Neuronal stem cell (in vitro differentiated cells): ENCODE measurements around the gene MAP2K7.
A peak's percentile ranks its signal among the peaks of the same experiment; 100 is the strongest.

Experiments
- DNase-seq: peaks from one replicate; pipeline ENCODE4 v3.0.0-alpha.2; 2013; ENCODE audit warnings: low spot score
- H2AFZ ChIP-seq: one replicate; pipeline ENCODE4 v1.6.1; 2013; ENCODE audit warnings: mild to moderate bottlenecking, low read length, inconsistent platforms
- H2AK5ac ChIP-seq: 2 replicates; pipeline ENCODE4 v1.6.1; 2013; ENCODE audit warnings: low read depth, mild to moderate bottlenecking, inconsistent platforms, low read length, moderate library complexity, mixed read lengths
- H2BK120ac ChIP-seq: 2 replicates; pipeline ENCODE4 v1.6.1; 2013; ENCODE audit warnings: low read depth, mild to moderate bottlenecking, inconsistent platforms, low read length, moderate library complexity, mixed read lengths
- H2BK12ac ChIP-seq: one replicate; pipeline ENCODE4 v1.6.1; 2013; ENCODE audit warnings: low read length, inconsistent platforms
- H2BK15ac ChIP-seq: 2 replicates; pipeline ENCODE4 v1.6.1; 2013; ENCODE audit warnings: mild to moderate bottlenecking, low read length, inconsistent platforms, mixed read lengths
- H2BK5ac ChIP-seq: one replicate; pipeline ENCODE4 v1.6.1; 2013; ENCODE audit warnings: inconsistent platforms, mild to moderate bottlenecking, low read length, moderate library complexity
- H3K14ac ChIP-seq: one replicate; pipeline ENCODE4 v1.6.1; 2013; ENCODE audit warnings: low read length, inconsistent platforms
- H3K18ac ChIP-seq: 2 replicates; pipeline ENCODE4 v1.6.1; 2013; ENCODE audit warnings: low read length, inconsistent platforms
- H3K23ac ChIP-seq: 2 replicates; pipeline ENCODE4 v1.6.1; 2013; ENCODE audit warnings: low read depth, mild to moderate bottlenecking, mixed read lengths, low read length, inconsistent platforms; ENCODE audit not compliant: poor library complexity
- H3K27ac ChIP-seq: replicated peaks from 3 replicates; pipeline ENCODE4 v1.5.1; 2013; ENCODE audit warnings: low read length, inconsistent platforms
- H3K27me3 ChIP-seq, 3 experiments: 2 replicates each; pipeline ENCODE4 v1.6.1; 2013; ENCODE audit warnings: low read length in 3 of 3, mild to moderate bottlenecking in 2 of 3, inconsistent platforms in 1 of 3, low read depth in 1 of 3, mixed read lengths in 1 of 3, moderate library complexity in 1 of 3; ENCODE audit not compliant: control insufficient read depth in 3 of 3, insufficient read depth in 3 of 3
- H3K36me3 ChIP-seq, 2 donors: replicated peaks in 1 of 2; 2 replicates each; pipeline ENCODE4 v1.6.1; 2013; ENCODE audit warnings: low read length in 2 of 2; ENCODE audit not compliant: control insufficient read depth in 2 of 2, insufficient read depth in 2 of 2
- H3K4ac ChIP-seq: 2 replicates; pipeline ENCODE4 v1.6.1; 2013; ENCODE audit warnings: inconsistent platforms, mild to moderate bottlenecking, low read length, moderate library complexity
- H3K4me1 ChIP-seq, 2 donors: 1 replicate in 1 of 2; 2 replicates in 1 of 2; pipeline ENCODE4 v1.6.1; 2013; ENCODE audit warnings: low read length in 2 of 2, low read depth in 1 of 2; ENCODE audit not compliant: control insufficient read depth in 2 of 2, insufficient read depth in 1 of 2
- H3K4me2 ChIP-seq: one replicate; pipeline ENCODE4 v1.6.1; 2013; ENCODE audit warnings: mild to moderate bottlenecking, low read length, inconsistent platforms; ENCODE audit not compliant: insufficient read depth, poor library complexity, severe bottlenecking
- H3K4me3 ChIP-seq, 2 donors: 2 replicates each; pipeline ENCODE4 v1.5.1; 2013; ENCODE audit warnings: low read length in 2 of 2, mild to moderate bottlenecking in 2 of 2, inconsistent platforms in 1 of 2, moderate library complexity in 1 of 2
- H3K79me1 ChIP-seq: one replicate; pipeline ENCODE4 v1.6.1; 2013; ENCODE audit warnings: low read depth, mild to moderate bottlenecking, inconsistent platforms, low read length, moderate library complexity
- H3K9ac ChIP-seq: one replicate; pipeline ENCODE4 v1.6.1; 2013; ENCODE audit warnings: mild to moderate bottlenecking, low read depth, low read length, inconsistent platforms; ENCODE audit not compliant: poor library complexity
- H3K9me3 ChIP-seq, 2 donors: replicated peaks in 1 of 2; 2 replicates each; pipeline versions ENCODE3 to v1.6.1; 2013; ENCODE audit warnings: low read length in 2 of 2, mild to moderate bottlenecking in 2 of 2, inconsistent platforms in 1 of 2, low read depth in 1 of 2, mixed read lengths in 1 of 2, moderate library complexity in 1 of 2; ENCODE audit not compliant: control insufficient read depth in 2 of 2, insufficient read depth in 1 of 2
- H4K8ac ChIP-seq: one replicate; pipeline ENCODE4 v1.6.1; 2013; ENCODE audit warnings: low read depth, mild to moderate bottlenecking, inconsistent platforms, low read length, moderate library complexity
- H4K91ac ChIP-seq: one replicate; pipeline ENCODE4 v1.6.1; 2013; ENCODE audit warnings: low read length, low read depth, mild to moderate bottlenecking, inconsistent platforms; ENCODE audit not compliant: poor library complexity
- WGBS, 2 donors: extraction: QIAGEN DNeasy Blood & Tissue Kit; methylation state at CpG; one replicate each; pipeline ENCODE4 v1.1.7; 2013; ENCODE audit warnings: missing lambda C conversion rate in 2 of 2, mixed read lengths in 1 of 2; ENCODE audit not compliant: insufficient read length in 2 of 2, insufficient replicate concordance in 1 of 2; ENCODE audit errors: extremely low coverage in 2 of 2; 5-methylcytosine and 5-hydroxymethylcytosine counted together

The MAP2K7 gene

GRCh38 chr19:7933411-7933810 lies 29.7 kb downstream of the MAP2K7 start:
- Histone ChIP-seq H3K9me3 (no peaks in the 10 kb centered on the region), H4K8ac (no peak overlapping the region), H3K4me3 (no peak overlapping the region), H4K91ac (no peak overlapping the region), H3K23ac (no peak overlapping the region), H2AK5ac (no peak overlapping the region), H2BK120ac (no peak overlapping the region), H3K4ac (no peak overlapping the region), H3K36me3 (peaks cover 47 to 82% of the 10 kb centered on the region in 2 donors), H2BK15ac (no peak overlapping the region), H3K27me3 (no peaks in the 10 kb centered on the region), H3K79me1 (peaks cover 6% of the 10 kb centered on the region), H3K4me1 (peaks cover 0 to 4% of the 10 kb centered on the region in 2 donors), H3K18ac (no peak overlapping the region), H2AFZ (no peak overlapping the region), H3K27ac (no peak overlapping the region), H2BK12ac (no peak overlapping the region), H3K4me2 (no peak overlapping the region), H3K9ac (no peak overlapping the region), H2BK5ac (no peak overlapping the region), H3K14ac (no peak overlapping the region)
- WGBS, 2 donors, result no CpG with 5 or more reads among the region's 14 CpGs
- DNase-seq, result no peak

DNA sequence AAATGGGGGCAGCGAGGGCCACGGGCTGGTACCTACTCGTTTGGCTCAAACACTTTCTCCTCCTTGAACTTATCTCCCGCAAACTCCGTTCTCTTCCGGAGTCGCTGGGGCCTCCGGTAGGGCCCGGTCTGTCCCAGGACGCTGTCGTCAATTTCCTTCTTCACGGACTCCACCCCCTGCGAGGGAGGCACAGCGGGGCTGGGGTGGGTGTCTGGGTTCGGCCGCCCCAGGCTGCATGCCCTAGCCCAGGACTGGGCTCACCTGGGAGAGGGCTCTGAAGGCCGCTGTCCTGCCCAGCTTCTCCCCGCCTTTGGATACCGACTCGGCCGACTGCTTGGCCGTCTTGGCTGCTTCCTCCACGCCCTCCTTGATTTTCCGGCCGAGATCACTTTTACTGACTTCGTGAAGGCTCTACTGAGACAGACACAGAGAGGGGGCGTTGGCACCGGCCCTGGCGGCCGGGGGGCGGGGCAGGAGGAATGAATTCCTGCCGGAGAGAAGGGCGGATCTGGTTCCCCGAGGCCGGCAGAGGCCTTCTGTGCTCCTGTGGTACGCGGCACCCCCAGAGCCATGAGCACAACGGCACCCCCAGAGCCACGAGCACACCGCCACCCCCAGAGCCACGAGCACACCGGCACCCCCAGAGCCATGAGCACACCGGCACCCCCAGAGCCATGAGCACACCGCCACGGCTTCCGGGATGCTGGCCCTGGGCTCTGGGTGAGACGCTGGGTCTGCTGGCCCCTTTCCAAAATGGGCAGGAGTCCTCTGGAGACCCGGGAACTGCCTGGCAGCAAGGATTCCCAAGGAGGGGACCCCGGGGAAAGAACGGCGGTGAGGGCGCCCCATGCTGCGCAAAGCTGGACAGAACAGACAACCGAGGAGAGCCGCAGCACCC lies 30.4 kb downstream of the MAP2K7 start:
- no CpG with 5 or more reads among the region's 55 CpGs for WGBS, 2 donors
- no peak overlapping the region for H2AFZ ChIP-seq
- H2BK12ac ChIP-seq, result no peak overlapping the region
- H3K4me3 ChIP-seq, result no peak overlapping the region
- no peak overlapping the region for H3K18ac ChIP-seq
- H2AK5ac ChIP-seq, result no peak overlapping the region
- H3K36me3 ChIP-seq, result peaks cover 50 to 87% of the 10 kb centered on the region in 2 donors
- H3K9ac ChIP-seq, result no peak overlapping the region
- no peak for DNase-seq
- H3K9me3 ChIP-seq, result no peaks in the 10 kb centered on the region
- H4K8ac ChIP-seq, result no peak overlapping the region
- H3K79me1 ChIP-seq, result peaks cover 6% of the 10 kb centered on the region
- no peaks in the 10 kb centered on the region for H3K27me3 ChIP-seq
- H2BK5ac ChIP-seq, result no peak overlapping the region
- H2BK15ac ChIP-seq, result no peak overlapping the region
- H4K91ac ChIP-seq, result no peak overlapping the region
- no peak overlapping the region for H3K23ac ChIP-seq
- H2BK120ac ChIP-seq, result no peak overlapping the region
- H3K27ac ChIP-seq, result no peak overlapping the region
- no peak overlapping the region for H3K14ac ChIP-seq
- H3K4ac ChIP-seq, result no peak overlapping the region
- peaks cover 0 to 1% of the 10 kb centered on the region in 2 donors for H3K4me1 ChIP-seq
- no peak overlapping the region for H3K4me2 ChIP-seq

DNA sequence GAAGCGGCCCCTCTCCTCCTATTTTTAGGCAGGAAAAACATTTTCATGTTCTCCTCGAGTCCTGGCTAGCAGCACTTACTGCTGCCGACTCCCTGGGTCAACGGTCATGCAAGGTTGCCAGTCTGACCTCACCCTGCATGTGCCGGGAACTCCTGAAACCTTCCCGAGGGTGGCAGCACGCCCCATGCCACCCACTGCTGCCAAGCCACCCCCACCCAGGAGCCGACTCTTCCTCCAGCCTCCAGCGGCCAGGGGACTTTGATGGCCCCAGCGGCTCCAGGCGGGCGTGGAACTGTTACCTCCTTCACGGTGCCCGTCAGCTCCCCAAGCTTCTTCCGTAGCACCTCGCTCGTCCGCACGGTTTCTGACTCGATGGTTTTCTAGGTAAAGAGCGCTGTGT lies 31.1 kb downstream of the MAP2K7 start:
- Histone ChIP-seq H2BK15ac (no peak overlapping the region), H2AK5ac (no peak overlapping the region), H4K8ac (no peak overlapping the region), H4K91ac (no peak overlapping the region), H3K9ac (peak overlapping the region; percentile 44), H2AFZ (no peak overlapping the region), H3K4ac (no peak overlapping the region), H2BK5ac (no peak overlapping the region), H3K27me3 (no peaks in the 10 kb centered on the region), H3K4me3 (no peak overlapping the region), H3K4me2 (no peak overlapping the region), H3K36me3 (peaks cover 50 to 90% of the 10 kb centered on the region in 2 donors), H3K14ac (no peak overlapping the region), H3K4me1 (no peaks in the 10 kb centered on the region), H3K9me3 (no peaks in the 10 kb centered on the region), H3K23ac (no peak overlapping the region), H3K79me1 (peaks cover 6% of the 10 kb centered on the region), H2BK120ac (no peak overlapping the region), H3K27ac (no peak overlapping the region), H3K18ac (no peak overlapping the region), H2BK12ac (no peak overlapping the region)
- WGBS, 2 donors, result no CpG with 5 or more reads among the region's 21 CpGs
- no peak for DNase-seq

GRCh38 chr19:7940841-7941240 lies 37.2 kb downstream of the MAP2K7 start:
- Histone ChIP-seq H2BK120ac (no peak overlapping the region), H4K91ac (no peak overlapping the region), H3K4me3 (no peak overlapping the region), H4K8ac (no peak overlapping the region), H3K9me3 (no peaks in the 10 kb centered on the region), H3K79me1 (peaks cover 11% of the 10 kb centered on the region), H3K27ac (no peak overlapping the region), H2AFZ (no peak overlapping the region), H3K27me3 (no peaks in the 10 kb centered on the region), H2BK15ac (no peak overlapping the region), H3K23ac (no peak overlapping the region), H2AK5ac (no peak overlapping the region), H3K4ac (no peak overlapping the region), H2BK12ac (no peak overlapping the region), H3K18ac (no peak overlapping the region), H3K4me1 (peaks cover 0 to 3% of the 10 kb centered on the region in 2 donors), H3K14ac (no peak overlapping the region), H3K9ac (no peak overlapping the region), H3K36me3 (peaks cover 26 to 60% of the 10 kb centered on the region in 2 donors), H2BK5ac (no peak overlapping the region), H3K4me2 (no peak overlapping the region)
- WGBS, 2 donors, result no CpG with 5 or more reads among the region's 13 CpGs
- no peak for DNase-seq
